Measurements from ENCODE around the gene DNASE1L2.

Gene DNASE1L2

GRCh38 chr16:2284797-2285576 lies 48.7 kb downstream of the DNASE1L2 start:
- no peak for DNase-seq (ENCODE audit: low read depth, low spot score)

DNA sequence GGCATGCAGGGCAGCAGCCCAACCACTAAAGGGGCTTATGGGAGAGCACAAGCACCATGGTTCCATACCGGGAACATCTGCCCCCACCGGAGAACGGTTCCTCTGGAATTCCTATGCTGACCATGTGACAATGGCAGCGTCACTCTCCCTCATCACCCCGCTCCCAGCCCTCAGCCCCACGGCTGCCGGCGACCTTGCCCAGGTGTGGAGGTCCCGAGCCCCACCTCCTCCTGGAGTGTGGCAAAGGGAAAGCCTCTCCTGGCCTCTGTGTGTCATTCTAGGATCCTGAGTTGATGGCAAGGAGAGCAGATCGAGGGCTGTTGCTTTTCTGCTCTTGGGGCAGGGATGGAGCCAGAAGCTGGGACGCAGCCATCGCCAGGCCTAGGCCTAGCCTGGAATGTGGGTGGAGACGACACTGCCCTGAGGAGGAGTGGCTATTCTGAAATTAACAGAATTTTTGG lies 49.5 kb downstream of the DNASE1L2 start:
- no peak for DNase-seq (ENCODE audit: low read depth, low spot score)

DNA sequence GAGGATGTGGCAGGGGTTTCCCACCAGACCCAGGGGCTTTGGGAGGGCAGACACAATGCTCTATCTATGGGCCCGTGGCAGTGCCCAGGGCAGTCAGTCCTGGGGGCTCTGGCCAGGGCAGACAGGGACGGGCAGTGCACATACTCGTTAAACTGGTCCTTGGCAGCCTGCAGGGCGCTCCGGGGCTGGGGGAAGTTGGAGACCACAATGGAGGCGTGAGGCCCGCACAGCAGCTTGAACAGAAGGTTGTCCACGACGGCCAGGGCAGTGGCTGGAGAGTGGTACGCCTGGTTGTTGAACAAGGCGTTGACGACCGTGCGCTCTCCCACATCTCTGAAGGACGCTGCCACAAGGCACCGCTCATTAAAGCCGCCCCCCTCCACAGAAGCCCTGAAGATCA lies 50.3 kb downstream of the DNASE1L2 start:
- DNase-seq (ENCODE audit: low read depth, low spot score) = no peak

- DNase-seq (ENCODE audit: low read depth, low spot score) = no peak
Measured at GRCh38 chr16:2287916-2288547, 51.8 kb downstream of the DNASE1L2 start.
